OCI-LY7 (cell line): ENCODE measurements around the gene NCAPD2.

Experiments
- EZH2phosphoT487 ChIP-seq: fragments of 200-600 bp; sonication (generic); IDR thresholded peaks from 2 replicates; pipeline ENCODE4 v1.6.1; 2018; ENCODE audit warnings: low read depth, borderline replicate concordance, mild to moderate bottlenecking, mixed run types, antibody characterized with exemption, low read length, moderate library complexity, mixed read lengths
- TF ChIP-seq, protein P1 (sequence below): fragments of 200-600 bp; sonication (generic); conservative IDR thresholded peaks from 2 replicates; pipeline ENCODE4 v1.5.1; 2014; ENCODE audit warnings: mild to moderate bottlenecking, antibody characterized with exemption, low read length, moderate library complexity, mixed read lengths

GRCh38 chr12:6549684-6550151 is 55.8 kb downstream of the NCAPD2 start:
- TF ChIP-seq, protein P1, sequence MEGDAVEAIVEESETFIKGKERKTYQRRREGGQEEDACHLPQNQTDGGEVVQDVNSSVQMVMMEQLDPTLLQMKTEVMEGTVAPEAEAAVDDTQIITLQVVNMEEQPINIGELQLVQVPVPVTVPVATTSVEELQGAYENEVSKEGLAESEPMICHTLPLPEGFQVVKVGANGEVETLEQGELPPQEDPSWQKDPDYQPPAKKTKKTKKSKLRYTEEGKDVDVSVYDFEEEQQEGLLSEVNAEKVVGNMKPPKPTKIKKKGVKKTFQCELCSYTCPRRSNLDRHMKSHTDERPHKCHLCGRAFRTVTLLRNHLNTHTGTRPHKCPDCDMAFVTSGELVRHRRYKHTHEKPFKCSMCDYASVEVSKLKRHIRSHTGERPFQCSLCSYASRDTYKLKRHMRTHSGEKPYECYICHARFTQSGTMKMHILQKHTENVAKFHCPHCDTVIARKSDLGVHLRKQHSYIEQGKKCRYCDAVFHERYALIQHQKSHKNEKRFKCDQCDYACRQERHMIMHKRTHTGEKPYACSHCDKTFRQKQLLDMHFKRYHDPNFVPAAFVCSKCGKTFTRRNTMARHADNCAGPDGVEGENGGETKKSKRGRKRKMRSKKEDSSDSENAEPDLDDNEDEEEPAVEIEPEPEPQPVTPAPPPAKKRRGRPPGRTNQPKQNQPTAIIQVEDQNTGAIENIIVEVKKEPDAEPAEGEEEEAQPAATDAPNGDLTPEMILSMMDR: no peak
- no peak for TF ChIP-seq EZH2phosphoT487
